HG02943 (cell line): ENCODE measurements around the gene UCP3.

Experiments
- ATAC-seq: cut with Tn5 transposase; IDR thresholded peaks from one replicate; pipeline ENCODE4 v1.9.1; 2021; ENCODE audit warnings: mild to moderate bottlenecking, low read depth, moderate library complexity; ENCODE audit not compliant: unreplicated experiment

Gene UCP3, protein sequence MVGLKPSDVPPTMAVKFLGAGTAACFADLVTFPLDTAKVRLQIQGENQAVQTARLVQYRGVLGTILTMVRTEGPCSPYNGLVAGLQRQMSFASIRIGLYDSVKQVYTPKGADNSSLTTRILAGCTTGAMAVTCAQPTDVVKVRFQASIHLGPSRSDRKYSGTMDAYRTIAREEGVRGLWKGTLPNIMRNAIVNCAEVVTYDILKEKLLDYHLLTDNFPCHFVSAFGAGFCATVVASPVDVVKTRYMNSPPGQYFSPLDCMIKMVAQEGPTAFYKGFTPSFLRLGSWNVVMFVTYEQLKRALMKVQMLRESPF

DNA sequence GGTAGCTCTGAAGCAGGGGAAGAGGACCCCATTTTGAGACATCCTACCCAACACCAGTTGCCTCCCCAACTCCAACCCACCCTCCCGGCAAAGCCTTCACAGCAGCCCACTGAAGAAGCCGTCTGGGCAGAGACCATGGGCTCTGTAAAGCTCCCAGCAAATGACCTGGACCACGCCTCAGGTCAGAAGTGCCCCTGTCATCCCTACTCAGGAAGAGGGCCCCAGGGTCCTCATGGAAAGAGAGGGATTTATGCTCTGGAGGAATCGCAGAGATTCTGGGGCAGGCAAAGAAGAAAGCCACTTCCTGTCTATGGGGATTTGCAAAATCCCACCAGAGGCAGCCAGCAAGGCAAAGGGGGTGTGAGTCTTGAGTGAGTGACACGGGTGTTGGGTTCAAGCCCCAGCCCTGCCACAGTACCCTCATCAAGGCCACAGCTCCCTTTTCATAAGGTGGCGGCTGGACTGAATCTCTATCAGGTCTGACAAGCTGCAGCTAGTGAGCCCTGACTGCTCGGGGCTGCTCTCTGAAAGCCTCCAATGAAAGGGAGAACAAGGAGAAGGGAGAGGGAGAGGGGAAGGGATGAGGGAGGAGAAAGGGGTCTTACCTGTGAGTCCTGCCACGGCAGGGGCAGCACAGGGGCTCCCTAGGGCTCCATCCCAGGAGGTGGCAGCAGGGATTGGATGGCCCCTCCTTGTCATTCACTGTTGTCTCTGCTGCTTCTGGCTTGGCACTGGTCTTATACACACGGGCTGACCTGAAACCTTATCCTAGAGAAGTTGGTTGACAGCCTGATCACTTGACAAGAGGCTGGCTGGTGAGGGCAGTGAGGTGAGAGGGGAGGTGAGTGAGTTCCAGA lies at the start of gene UCP3:
TSS of gene UCP3 (minus strand) at position 713 of the 857 bp plus-strand sequence. CDS start 2,043 bp downstream, outside the sequence.
- ATAC-seq, result no peak

DNA sequence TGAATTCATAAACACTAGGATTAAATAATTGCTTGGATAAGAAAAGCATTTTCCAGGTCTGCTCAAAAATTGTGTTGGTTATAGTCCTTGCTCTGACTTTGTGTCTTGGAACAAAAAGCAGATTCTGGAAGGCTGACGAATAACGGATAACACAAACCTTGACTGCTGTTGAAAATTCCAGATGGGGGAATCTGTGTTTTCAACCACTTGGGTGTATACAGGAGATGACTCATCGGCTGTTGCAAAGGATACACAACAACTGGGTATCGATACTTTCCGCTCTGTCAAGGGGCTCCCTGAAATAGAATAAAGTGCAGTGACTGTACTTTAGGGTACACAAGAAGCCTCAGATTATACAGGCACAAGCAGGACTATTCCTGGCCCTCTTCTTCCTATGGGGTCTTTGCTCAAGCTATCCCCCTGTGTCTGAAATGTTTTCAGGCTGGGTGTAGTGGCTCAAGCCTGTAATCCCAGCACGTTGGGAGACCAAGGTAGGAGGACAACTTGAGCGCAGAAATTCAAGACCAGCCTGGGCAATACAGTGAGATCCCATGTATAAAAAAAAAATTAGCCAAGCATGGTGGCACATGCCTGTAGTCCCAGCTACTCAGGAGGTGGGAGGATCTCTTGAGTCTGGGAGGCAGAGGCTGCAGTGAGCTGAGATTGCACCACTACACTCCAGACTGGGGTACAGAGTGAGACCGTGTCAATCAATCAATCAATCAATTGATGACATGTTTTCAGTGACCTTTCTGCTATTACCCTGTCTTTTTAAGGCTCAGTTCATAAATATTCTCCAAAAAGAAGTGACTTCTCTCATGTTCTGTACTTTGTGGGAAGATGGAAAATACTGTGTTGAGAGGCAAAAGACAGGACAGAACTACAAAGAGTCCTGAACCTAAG lies 48.6 kb upstream of the UCP3 start:
- no peak for ATAC-seq

DNA sequence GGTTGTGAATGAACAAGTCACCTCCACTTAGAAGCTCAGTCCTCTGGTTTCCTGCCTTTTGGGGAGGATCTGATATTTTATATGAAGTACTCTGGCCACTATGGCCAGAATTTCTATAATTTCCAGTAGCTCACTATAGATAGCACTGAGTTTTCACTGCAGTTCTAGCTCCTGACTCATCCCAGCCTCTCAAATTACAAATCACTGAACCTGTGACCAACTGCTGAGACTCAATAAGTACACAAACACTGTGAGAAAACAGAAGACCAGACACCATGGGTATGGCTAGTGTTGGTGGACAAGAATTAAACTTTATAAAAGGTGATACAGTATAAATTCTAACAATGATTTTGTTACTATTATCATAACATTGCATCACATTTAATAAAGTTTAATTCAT lies 47.1 kb upstream of the UCP3 start:
- no peak for ATAC-seq

DNA sequence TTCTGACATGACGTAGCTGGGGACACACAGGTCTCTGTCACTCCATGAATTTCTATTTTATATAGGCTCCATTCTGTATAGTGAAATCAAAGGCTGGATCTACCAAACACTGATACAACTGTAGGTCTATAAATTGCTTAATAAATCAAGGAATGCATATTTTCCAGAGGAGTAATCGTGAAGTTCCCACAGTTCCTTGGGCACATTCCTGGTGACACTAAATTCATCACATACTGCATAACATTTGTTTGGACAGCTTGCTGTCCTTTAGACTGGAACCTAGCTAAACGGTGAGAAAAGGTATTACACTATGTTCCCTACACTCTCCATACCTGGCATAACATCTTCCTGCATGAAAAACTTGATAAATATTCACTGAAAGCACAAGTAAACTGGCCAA lies 41.6 kb upstream of the UCP3 start:
- no peak for ATAC-seq

DNA sequence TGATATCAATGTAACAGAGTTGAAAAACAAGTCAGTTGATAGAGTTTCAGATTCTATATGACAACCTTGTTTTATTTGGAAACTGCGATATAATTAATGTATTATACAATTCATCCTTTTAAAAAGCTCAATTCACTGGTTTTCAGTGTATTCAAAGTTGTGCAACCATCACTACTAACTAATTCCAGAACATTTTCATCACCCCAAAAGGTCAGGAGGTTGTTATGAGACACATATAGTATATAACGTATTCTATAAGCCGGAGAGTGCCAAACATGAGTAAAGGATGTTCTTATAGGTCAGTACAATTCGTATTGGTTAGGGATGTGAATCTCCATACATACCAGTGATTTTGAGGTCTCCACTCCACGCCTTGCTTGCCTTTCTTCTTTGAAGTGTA lies 40.1 kb upstream of the UCP3 start:
- no peak for ATAC-seq

DNA sequence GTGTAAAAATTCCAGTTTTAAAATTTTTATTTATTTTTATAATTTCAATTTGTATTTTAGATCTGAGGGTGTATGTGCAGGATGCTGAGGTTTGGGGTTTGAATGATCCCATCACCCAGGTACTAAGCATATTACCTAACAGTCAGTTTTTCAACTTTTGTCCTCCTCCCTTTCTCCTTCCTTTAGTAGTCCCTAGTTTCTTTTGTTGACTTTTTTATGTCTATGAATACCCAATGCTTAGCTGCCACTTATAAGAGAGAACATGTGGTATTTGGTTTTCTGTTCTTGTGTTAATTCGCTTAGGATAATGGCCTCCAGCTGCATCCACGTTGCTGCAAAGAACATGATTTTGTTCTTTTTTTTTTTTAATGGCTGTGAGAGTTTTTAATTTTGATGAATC lies 35.7 kb upstream of the UCP3 start:
- no peak for ATAC-seq

DNA sequence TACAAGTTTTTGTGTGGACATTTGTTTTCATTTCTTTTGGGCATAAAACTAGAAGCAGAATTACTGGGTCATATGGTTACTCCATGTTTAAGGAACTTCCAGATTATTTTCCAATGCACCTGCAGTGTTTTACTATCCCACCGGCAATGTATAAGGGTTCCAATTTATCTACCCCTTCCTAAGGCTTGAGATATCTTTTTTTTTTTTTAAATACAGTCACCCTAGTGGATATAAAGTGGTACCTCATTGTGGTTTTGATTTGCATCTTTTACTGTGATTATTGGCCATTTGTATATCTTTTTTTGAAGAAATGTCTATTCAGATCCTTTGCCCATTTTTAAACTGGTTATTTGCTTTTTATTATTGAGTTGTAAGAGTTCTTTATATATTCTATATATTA lies 34.6 kb upstream of the UCP3 start:
- ATAC-seq, result no peak

DNA sequence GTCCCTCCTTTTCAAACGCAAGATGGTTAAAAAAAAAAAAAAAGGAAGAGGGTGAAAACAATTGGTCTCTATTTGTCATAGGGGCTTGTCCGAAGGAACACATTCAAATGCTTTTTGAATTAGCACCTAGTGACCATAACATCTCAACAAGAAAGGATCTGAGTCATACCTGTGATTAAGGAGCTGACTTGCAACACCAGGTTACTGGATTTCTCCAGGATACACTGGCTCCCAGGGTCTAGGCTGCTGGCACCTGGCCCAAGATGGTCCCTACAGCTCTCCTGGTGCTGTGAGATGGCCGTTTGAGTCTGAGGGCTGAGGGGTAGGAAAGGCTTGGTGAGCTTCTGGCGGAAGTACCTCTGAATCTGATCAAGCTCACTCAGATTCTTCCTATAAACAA lies 28.4 kb upstream of the UCP3 start:
- no peak for ATAC-seq

DNA sequence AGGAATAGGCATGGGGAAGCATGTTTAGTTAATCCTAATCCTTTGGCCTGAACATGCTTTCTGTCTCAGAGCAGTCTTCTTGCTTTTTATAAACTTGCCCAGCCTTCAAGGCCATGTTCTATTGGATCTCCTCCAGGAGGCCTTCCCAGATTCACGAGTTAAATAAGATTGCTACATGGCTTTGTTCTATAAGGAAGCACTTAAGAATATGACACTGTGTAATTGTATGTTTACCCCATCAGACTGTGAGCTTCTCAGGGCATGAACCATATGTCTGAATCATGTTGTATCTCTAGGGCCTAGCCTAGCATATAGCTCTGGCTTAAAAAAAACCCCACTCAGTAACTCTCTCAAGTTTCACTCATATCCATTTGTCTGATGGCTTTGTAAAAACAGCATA lies 26.4 kb upstream of the UCP3 start:
- no peak for ATAC-seq

DNA sequence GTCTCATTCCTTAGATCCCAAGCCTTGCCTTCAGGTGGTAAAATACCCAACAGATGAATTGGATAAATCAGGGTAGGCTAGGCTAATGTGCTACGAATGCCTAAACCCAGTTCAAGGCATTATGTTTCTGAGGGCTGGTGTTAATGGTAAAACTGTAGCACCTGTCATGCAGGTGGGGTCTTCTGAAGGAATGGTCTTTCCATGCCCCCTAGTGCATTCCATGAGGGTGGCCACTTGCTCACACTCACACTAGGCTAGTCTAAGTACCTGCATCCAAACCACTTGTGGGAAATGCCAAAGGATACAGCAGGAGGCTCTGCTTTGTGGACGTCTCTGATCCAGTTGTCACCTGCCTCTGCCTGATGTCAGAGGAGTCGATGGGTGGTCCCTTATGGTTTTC lies 24.2 kb upstream of the UCP3 start:
- no peak for ATAC-seq

DNA sequence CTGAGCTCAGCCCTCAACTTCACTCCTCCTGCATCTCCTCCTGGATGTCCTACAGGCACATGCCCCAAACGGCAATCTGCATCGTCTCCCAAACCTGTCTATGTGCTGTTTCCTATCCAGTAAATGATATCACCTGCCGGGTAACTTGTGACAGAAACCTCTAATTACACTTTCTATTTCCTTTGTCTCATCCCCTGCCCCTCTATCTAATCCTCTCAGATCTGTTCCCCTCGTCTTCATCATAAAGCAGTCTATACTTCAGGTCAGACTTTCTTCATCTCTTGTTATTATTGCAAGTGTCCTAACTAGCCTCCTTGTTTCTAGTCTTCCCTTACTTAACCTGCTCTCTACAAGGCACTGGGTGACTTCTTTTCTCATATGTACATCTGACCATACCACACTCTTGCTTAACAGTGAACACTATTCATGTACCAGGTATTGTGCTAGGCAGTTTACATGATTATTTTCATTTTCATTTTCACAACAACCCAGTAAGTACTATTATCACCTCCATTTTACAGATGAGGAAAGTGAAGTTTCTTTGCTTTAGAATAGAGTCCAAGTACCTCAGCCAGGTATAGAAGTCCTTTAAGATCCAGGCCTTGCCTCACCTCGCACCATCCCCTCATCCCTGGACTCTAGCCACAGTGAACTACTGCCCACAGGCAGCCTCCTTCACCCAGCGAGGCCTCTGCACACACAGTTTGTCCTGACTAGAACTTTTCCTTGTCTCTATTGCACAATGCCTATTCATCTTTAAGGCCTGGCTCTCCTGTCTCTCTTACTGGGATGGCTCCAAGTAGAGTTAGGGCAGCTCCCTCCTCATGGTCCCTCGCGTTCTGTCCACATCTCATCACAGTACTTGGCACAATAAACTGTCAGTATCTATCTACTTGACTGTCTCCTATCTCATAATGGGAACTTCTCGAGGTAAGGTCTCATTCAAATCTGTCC lies 22.1 kb upstream of the UCP3 start:
- ATAC-seq, result no peak

DNA sequence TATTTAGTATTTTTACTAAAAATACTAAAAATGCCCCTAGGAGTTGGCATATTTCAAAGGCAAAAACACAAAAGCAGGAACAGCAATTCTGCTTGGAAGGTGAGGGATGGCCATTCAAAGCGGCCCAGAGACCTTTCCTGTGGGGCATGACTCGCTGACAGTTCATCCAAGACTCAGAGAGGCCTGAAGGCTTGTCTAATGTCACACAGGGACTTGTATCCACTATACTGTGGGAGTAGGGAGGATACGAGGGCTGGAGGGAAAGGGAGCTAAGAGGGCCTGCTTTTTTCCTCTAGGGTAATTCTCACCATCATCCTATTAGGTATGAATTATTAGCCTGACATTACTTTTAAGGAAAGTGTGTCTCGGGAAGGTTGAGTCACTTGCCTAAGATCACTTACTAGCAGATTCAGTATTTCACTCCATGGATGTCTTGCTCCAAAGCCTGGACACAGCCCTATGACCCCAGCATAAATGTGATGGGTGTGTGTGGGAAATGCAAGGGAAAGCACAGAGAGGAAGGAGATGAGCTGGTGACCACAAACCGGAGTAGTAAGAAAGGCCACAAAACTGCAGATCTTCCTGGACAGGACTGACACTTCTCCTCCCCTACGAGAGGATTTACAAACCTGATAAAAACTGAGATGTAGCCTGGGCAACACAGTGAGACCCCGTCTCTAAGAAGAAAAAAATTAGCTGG lies 16.7 kb upstream of the UCP3 start:
- no peak for ATAC-seq

DNA sequence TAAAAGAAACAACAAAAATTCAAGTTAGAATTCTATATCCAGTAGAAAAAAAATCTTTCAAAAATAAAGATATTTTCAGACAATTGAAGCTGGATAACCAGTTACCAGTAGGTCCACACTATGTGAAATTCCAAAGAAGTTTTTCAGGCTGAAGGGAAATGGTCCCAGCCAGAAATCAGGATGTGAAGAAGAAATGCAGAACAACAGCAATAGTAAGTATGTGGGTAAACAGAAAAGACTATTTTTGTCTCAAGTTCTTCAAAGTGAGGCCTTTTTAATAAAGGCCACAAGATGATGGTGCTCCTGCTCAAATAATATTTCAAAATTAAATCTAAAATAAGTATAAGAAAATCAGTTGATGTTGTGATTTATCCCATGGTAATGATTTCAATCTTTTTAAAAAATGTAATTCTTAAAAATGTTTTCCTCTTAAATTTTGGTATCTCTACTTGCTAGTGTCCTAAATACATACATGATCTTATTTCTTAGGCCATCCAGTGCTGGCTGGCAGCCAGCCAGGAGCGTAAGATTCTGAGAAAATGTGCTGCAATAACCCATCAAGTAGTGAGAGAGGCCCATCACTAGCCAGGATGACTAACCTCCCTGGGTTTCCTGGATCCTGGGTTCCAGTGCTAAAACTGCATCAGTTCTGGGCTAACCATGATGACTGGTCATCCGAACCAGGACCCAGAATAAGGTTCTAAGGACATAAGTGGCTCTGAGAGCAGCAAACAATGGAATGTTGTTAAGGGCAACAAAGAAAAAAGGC lies 15.6 kb upstream of the UCP3 start:
- no peak for ATAC-seq

DNA sequence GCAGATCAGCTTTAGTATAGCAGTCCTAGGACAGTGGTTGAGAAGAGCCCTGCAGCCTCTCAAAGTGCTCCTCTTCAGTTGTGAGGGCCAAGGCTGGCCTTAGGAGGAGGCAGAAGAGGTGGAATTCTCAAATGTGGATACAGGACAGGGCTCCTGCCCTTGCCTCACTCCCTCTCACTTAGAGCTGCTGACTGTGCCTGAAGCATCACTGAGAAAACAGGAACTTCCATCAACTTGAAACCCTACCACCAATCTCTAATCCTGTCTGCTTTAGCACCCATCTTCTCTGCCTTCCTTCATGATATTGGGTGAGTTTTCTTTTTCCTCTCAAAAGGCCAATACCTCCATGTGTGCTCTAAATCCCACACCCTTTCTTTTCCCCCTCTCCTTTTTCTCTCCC lies 14.4 kb upstream of the UCP3 start:
- ATAC-seq, result no peak

DNA sequence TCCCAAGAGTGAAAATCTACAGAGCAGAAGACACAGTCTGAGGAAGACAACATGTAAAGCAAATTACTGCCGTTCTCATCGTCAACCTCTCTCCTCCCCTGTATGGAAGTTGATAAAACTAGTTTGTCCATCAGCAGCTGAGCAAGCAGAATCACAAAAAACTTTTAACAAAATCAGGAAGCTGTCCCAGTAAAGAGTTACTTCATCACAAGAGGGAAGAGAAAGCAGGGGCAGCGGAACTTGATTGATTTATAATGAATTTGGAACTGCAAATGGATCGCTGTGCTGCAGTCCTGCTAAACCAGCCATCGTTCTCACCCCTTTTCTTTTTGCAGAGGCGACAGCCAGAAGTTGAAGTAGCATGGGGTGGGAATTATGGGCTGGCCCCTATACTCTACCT lies 13.7 kb upstream of the UCP3 start:
- ATAC-seq, result no peak

DNA sequence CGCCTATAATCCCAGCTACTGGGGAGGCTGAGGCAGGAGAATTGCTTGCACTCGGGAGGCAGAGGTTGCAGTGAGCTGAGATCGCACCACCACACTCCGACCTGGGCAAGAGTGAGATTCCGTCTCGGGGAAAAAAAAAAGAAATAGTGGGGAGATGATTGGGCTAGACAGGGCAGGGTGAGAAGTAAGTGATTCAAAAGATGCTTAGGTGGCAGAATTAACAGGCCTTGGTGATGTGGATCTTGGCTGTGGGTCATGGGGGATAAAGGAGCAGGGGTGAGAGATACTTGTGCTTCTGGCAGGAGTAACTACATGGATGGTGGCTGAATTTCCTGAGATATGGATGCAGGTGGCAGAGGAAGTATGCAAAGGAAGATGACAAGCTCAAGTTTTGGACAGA lies 13.1 kb upstream of the UCP3 start:
- no peak for ATAC-seq

DNA sequence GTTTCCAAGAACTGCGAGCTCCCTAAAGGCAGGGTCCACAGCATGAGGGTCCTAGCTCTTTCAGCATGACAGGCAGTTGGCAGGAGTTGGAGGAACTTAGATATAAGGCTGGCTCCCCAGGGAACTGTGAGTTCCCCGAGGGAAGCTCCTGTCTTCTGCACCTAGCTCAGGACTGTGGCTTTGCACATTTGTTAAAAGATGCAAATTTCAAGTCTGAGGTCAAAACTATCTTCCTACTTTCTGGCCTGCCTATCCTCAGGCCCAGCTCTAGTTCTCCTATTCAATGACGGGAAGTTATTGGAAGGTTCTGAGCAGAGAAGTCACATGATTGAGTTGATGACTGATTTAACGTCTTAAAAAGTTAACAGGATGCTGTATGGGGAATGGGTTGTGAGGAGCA lies 11.7 kb upstream of the UCP3 start:
- no peak for ATAC-seq

DNA sequence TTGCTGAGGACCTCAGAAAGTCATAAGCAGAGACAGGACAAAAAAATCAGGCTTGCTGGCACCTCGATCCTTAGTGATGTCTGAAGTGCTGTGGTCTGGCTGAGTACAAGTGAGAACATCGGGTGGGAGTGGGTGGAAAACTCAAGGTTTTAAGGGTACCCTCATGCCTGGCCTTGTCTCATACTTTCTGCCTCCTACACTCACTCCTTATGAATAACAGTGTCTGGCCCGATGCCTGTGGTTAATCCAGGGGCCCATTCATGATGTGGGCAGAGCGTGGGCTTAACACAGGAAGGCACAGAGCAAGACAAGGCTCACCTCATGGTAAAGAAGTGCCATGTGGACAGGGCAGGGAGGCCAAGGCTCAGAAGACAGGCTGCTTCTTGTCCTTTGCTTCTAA lies 11.0 kb upstream of the UCP3 start:
- ATAC-seq, result no peak
